ENCODE results near the gene HDAC4. TPM values are rescaled to one million over a fixed set of nuclear protein-coding genes. Genes with fewer than 3 reads are reported as not detected.

Gene HDAC4
- total RNA-seq, 1 experiment from 2014 or later, result 4.5 TPM

DNA sequence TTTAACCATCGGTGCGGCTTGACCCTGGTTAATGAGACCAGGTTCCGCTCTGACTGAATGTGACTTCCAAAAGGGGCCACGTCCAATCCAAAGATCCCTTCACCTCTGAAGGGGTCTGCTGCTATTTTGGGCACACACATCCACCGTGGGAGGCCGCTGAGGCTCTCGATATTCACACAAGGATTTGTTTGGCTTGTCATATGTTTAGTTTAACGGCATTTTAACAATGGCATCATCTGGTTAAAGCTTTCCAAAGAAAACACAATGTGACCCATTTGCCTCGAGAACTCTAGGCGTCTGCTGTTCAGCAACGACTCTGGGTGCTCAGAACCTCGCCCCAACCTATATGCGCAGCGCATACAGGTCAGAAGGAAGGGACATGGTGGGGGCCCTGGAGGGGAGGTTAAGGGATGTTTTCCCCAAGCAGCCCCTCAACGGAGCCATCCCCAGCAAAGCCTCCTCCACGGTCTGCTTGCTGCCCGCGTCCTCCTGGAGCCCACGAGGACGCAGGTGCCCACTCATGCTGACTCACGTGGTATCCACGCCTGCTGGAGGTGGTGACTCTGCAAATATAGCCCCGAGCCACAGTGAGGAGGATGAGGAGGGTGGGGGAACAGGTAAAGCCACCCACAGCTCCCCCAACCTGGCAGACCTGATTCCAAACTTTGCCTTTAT lies 260.3 kb downstream of the HDAC4 start:
- in situ Hi-C loops (cut with HindIII; ENCODE audit: low sequenced_read_pairs), result no loop called here
- DNase-seq (ENCODE audit: low spot score), result no peak

DNA sequence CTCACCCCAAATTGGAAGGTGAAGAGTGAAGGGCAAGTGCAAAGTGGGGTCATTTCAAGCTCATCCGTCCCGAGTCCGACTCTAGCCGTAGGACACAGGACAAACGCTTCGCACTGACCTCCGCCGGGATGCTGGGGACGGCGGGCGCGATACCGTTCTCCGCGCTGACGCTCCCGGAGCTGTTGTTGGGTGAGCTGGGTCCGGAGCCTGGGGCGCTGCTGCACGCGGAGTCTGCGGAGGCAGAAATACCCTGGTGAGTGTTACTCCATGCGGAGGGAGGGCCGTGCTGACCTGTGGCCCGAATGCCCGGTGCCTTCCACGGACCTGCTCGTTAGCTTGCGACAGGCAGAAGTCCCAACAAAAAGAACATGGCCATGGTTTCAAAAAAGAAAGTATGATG lies 261.3 kb downstream of the HDAC4 start:
- DNase-seq (ENCODE audit: low spot score), result no peak
- in situ Hi-C loops (cut with HindIII; ENCODE audit: low sequenced_read_pairs), result no loop called here

DNA sequence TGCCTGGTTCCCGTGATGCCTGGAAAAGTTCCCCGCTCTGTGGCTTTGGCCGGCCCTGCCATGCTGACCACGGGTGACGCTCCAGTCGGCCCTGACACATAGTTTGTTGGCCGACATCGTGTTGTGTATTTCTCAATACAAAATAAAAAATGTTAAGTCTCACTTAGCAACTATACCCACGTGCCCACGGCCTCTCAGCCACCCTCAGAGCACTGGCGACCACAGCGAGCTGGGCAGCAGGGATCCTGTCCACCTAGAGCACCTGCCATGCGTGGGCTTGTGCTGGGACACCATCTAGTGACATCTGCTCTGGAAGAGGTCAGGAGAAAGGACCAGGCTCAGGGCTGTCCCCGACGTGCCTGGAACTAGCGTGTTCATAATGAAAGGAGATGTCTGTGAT lies 261.7 kb downstream of the HDAC4 start:
- in situ Hi-C loops (cut with HindIII; ENCODE audit: low sequenced_read_pairs), result no loop called here
- no peak for DNase-seq (ENCODE audit: low spot score)

DNA sequence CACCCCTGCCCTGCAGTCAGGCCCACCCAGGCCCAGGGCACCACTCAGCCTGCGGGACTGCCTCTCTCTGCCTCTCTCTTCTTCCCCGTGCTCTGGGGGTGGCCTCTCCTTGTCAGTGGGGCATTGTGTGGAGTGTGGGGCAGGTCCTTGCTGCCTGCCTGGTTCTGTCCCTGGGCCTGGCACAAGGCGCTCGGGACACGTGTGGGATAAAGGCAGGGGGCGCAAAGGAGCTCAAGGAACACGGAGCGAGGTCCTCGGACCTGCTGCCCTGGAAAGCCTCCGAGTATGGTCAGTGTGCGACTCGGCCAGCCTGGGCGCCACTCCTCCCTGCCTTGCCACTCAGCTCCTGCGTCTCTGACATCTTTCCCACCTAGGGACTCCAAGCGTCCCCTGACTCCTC lies 262.2 kb downstream of the HDAC4 start:
- in situ Hi-C loops (cut with HindIII; ENCODE audit: low sequenced_read_pairs), result no loop called here

DNA sequence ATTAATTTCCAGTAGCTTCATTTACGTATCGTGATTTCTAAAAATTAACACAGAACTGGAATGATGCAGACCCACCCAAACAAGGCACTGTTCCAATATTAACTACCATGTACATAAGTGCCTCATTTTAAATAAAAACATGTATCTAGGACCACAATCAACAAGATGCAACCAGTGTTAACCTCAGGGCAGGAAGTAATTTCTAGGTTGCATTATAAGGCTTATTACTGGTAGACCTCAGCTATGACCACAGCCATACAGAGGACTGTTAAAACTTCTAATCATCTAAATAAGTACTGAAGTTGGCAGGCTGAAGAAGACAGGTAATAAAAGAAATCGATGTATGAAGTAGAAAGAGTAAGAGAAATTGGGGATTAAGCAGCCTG lies 262.9 kb downstream of the HDAC4 start:
- DNase-seq (ENCODE audit: low spot score), result no peak
- in situ Hi-C loops (cut with HindIII; ENCODE audit: low sequenced_read_pairs), result no loop called here

More for the DNA sequence above, 262.2 kb downstream of the HDAC4 start:
- no peak for DNase-seq (ENCODE audit: low spot score)

DNA sequence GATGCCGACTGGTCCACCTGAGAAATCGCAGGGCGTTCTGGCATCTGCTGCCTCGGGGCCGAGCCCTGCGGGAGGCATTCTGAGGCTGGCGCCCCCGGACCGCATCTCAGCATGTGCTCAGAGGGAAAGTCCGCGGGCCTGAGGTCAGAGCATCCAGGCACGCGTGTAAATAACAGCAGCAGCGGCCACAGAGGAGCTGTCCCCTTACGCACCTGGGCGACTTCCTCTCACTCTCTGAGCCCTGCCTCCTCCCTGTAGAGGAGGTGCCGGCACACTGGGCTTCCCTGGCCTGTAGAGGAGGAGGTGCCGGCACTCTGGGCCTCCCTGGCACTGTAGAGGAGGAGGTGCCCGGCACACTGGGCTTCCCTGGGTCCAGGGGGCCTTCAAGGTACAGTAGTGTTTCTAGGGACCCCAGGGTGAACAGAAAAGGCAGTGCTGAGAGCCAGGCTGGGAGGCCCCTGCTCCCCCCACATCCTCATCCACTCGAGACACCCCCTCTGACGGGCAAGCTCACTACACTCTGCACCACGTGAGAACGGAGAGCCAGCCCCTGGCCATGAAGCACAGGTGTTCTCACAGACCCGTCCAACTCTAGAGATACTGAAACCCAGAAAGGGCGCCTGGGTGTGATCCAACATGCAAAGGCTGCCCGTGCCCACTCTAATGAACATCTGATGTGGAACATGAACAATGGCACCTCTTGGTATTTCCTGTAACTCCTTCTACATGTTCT lies 263.5 kb downstream of the HDAC4 start:
- in situ Hi-C loops (cut with HindIII; ENCODE audit: low sequenced_read_pairs), result no loop called here
- no peak for DNase-seq (ENCODE audit: low spot score)

DNA sequence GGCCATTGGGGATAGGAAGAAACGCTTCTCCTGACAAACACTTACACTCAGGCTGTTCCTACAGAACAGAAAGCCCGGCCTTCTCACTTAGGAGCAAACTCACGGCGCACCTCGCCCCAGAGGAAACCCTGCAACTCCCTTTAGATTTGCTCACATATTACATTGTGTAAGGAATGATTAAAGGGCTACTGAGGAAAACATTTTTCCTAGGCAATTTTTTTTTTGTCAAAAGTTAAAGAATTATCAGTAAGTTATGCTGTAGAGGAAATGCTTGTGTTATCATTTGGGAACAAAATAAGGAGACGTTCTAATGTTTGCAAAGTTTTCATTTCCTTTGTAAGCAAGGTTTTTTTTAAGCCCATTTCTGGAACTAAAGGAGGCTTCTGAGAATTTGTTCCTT lies 264.1 kb downstream of the HDAC4 start:
- no peak for DNase-seq (ENCODE audit: low spot score)
- in situ Hi-C loops (cut with HindIII; ENCODE audit: low sequenced_read_pairs), result no loop called here

DNA sequence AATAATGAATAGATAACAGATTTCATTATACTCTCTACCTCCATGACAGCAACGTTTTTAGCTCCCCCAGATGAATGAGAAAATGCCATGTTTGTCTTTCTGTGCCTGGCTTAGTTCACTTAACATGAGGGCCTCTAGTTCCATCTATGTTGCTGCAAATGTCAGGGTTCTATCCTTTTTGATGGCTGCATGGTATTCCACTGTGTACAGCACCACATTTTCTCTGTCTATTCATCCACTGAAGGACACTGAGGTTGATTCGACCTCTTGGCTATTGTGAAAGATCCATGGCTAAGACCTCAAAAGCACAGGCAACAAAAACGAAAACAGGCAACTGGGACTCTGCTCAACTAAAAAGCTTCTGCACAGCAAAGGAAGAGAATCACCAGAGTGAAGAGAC lies 264.6 kb downstream of the HDAC4 start:
- in situ Hi-C loops (cut with HindIII; ENCODE audit: low sequenced_read_pairs), result no loop called here

DNA sequence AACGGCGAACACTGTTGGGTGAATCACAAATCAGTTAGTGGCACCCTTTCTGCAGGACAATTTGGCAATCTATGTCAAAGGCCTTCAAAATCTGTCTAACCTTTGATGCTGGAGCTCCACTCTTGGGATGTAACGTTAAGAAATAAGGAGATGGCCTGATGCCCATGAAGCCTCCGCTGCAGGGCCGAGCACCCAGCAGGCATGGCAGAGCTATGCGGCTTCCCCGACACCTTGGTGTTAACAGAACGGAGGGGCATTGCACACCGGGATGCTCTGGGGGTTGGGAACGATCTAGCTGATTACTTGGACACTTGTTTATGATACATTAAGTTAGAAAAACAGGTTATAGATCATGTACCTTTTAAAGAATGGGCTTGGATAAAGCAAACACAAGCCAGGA lies 265.3 kb downstream of the HDAC4 start:
- DNase-seq (ENCODE audit: low spot score), result no peak
- in situ Hi-C loops (cut with HindIII; ENCODE audit: low sequenced_read_pairs), result no loop called here

More for the DNA sequence above, 264.6 kb downstream of the HDAC4 start:
- DNase-seq (ENCODE audit: low spot score), result no peak

DNA sequence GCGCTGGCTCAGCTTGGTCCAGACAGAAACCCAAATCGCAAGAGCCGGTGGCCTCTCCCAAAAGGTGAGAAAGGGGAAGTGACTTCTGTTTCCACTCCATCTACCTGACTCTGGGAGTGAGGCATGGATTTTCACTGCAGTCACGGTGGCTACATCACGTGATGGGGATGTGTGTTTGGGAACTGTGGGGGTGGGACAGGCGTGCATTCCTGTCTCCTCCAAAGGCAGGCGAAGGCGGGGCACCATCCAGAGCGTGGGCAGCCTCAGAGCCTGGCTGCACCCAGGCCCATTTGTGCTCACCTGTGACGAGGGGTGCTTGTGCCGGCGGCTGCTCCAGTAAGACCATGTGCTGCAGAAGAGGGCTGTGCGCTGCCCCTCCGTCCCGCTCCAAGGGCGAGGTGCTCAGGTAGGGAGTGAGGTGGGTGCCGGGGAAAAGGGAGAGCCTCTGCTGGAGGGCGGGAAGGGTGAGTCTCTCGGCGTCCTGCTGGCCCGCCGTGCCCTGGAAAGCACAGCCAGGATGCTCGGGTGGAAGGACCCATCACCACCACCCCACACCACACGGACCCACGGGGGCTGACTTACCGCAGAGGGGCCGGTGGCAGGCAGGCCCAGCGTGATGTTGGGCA lies 266.8 kb downstream of the HDAC4 start:
- no peak for DNase-seq (ENCODE audit: low spot score)
- in situ Hi-C loops (cut with HindIII; ENCODE audit: low sequenced_read_pairs), result no loop called here

DNA sequence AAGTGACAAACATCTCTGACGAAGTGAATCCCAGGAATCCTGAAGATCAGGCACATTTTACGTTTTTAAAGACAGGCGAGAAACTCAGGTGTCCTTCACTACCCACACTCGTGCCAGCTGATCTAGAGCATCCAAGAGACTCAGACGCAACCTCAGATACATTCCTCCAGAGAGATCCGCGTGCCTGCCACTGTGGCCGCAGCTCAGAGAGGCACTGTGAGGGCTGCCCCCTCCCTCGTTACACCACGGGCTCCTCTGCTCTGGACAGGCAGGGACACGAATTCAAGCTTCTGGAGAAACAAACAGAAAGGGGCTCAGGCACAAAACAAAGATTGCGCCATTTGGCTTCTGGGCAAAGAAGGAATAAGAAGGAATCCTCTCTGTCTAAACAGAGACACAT lies 268.0 kb downstream of the HDAC4 start:
- in situ Hi-C loops (cut with HindIII; ENCODE audit: low sequenced_read_pairs), result no loop called here
- DNase-seq (ENCODE audit: low spot score), result no peak

DNA sequence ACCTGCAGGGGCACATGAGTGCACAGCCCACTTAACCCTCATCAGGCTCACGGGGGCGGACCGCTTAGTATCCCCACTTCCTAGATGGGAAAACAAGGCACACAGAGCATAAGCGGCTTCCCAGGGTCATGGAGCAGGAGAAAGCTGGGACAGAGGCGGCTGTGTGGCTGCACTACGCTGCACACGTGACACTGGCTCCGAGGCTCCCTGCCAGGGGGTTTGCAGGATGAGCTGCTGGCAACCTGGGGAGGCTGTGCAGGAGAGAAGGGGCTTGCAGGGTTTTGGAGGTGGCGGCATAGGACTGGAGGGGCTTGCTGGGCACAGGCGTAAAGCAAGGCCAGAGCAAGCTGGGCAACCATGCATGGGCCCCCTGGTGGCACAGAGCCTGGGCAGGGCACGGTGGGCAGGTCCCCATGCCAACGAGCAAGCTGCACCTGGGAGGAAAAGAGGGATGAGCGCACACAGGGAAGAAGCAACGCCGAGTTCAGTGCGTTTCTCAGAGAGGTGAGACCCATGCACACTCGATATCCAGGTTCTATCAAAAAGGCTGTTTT lies 268.6 kb downstream of the HDAC4 start:
- in situ Hi-C loops (cut with HindIII; ENCODE audit: low sequenced_read_pairs), result no loop called here
- no peak for DNase-seq (ENCODE audit: low spot score)

DNA sequence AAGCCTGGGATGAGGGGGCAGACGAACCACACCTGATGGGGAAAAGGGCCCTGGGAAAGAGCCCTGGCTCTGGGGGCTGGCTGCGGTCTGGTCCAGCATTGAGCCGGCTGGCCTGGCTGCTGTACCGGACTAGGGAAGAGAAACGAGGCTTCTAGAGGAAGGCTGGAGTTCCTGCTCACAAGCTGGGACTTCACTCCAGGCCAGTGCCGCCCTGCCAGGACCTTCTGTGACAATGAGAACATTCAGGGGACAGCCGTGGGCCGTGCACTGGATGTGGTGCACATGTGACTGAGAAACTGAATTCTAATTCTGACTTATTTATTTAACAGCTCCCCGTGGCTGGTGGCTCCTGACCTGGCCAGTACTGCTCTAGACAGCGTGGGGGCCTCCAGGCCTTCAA lies 269.3 kb downstream of the HDAC4 start:
- in situ Hi-C loops (cut with HindIII; ENCODE audit: low sequenced_read_pairs), result no loop called here
- DNase-seq (ENCODE audit: low spot score), result no peak

DNA sequence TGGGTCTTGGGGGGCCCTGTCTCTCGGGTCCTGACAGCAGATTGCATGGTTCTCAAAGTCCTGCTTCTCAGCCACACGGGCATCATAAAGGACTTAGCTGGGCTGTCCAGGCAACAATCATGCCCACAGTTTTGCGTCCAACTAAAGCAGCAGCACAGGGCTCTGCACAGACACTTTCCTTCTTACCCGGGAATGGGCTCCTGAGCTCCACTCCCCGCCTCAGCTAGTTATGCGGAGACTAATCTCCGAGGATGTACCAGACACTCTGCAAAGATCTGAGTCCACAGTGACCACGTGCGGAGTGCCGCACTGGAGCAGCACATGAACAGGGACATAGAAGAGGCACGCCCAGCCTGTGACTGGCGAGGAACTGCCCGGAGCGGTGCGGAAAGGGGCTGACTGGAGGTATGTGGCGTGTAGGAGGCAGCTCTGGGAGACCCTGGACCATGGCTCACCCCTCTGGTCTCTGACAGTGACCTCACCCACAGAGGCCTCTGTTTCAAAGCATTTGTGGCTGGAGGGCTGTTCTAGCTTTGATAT lies 270.0 kb downstream of the HDAC4 start:
- in situ Hi-C loops (cut with HindIII; ENCODE audit: low sequenced_read_pairs), result no loop called here
- no peak for DNase-seq (ENCODE audit: low spot score)

DNA sequence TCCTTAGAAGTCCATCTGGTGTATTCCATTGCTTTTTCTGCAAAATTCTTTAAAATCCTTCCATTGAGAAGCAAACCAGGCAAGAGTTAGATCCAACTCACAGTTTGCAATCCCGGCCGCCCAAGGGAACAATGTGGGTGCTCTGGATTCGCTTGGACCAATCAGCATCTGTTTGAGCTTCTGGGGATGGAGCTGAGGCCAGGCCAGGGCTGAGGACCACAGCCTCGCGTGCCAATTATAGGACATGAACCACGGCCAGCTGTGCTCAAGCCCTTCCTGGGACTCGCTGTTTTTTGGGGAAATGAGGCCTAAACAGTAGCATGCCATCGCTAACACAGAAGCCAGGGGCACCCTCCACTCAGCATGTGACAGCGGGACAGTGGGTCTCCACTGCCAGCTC lies 270.8 kb downstream of the HDAC4 start:
- in situ Hi-C loops (cut with HindIII; ENCODE audit: low sequenced_read_pairs), result no loop called here
- no peak for DNase-seq (ENCODE audit: low spot score)

DNA sequence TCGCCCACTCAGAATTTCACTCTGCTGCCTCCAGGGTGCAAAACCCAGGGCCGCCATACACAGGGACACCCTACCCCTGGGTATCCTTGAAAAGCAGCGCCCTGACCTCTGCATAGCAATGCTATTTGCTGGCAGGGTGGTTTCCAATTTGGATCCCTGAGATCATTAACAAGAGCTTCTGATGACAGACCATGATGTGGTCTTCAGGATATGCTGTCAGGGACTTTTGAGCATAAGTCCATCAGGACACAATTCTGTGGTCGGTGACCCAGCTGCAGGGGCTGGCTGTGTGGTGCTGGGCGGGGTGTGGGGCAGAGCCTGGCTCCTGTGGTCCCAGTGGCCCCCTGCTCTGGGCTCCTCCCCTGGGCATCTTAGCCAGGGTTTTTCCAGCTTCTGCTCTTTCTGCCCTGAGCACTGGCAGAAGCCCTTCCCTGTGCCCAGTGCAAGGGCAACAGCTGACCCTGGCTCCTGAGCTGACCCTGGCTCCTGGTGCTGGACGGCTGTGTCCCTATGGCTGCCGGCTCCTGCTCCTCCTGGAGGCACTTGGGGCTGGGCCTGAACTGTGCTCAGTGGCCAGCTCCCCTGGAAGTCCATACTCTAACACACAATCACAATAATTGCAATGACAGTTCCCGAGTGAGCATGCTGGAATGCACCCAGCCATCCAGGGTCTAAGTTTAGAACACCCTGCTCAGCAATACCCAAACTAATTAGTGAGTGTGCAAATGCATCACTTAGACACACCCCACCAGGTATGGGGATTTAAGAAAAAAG lies 271.5 kb downstream of the HDAC4 start:
- no peak for DNase-seq (ENCODE audit: low spot score)
- in situ Hi-C loops (cut with HindIII; ENCODE audit: low sequenced_read_pairs), result no loop called here

DNA sequence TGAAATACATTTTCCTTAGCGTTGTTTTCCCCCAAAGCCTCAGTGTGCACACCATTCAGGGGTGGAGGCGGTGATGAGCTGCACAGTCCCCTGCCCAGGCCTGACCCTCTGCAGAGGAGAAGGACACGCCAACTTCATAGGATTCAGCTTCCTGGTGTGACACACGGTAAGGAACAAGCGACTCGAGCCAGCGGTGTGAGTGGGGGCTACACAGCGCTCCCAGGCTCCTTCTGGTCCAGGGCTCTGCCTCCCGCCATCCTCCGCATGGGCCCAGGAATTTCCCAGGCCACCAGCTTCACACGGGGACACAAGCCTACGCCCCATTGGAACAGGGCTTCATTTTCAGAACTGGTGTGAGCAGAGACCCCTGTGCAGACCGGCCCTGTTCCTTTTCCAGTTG lies 272.1 kb downstream of the HDAC4 start:
- DNase-seq (ENCODE audit: low spot score), result no peak
- in situ Hi-C loops (cut with HindIII; ENCODE audit: low sequenced_read_pairs), result no loop called here

DNA sequence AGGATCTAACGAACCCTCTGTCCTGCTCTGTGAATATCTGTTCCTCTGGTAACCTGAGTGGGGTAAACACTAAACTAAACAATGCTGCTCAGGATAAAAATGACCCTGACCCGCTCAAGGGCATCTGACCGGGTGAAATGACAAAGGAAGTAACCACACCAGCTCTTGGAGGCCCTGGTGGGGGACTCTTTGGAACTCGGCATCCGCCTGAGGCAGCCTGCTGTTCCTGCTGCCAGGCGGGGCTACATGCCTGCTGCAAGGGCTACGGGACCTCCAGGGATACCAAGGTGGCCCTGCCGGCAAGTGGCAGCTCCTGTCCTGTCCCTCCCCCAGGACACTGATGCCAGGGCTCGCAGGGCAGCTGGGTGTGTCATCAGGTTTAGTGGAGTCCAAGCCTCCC lies 273.3 kb downstream of the HDAC4 start:
- in situ Hi-C loops (cut with HindIII; ENCODE audit: low sequenced_read_pairs), result no loop called here
- no peak for DNase-seq (ENCODE audit: low spot score)
